SK-N-SH (cell line): Measurements from ENCODE around the gene SPP2. TPM values are rescaled to one million over a fixed set of nuclear protein-coding genes. Genes with fewer than 3 reads are reported as not detected.

Experiments
- CTCF ChIA-PET: fragments of 300-600, 350-600 bp; formaldehyde crosslinking; extraction: SDS; loops from one replicate; lab custom pipeline; 2021; lab: Yijun Ruan, JAX
- POLR2A ChIA-PET: fragments of 350-600 bp; sonication (Branson Sonifier 250); formaldehyde crosslinking; extraction: SDS; loops from one replicate; lab custom pipeline; 2020; ENCODE audit warnings: antibody characterized with exemption, inconsistent platforms; lab: Yijun Ruan, JAX
- DNase-seq: peaks from one replicate; pipeline ENCODE4 v3.0.0; 2012
- H2AFZ ChIP-seq: fragments of 200-600 bp; sonication (generic); 2 replicates; pipeline ENCODE4 v1.8.1; 2016; ENCODE audit warnings: antibody characterized with exemption, mild to moderate bottlenecking, low read depth
- H3F3A ChIP-seq: fragments of 200-600 bp; sonication (generic); replicated peaks from 2 replicates; pipeline ENCODE3; 2016; ENCODE audit warnings: antibody characterized with exemption, mild to moderate bottlenecking; ENCODE audit not compliant: insufficient read depth
- H3K27ac ChIP-seq, 2 experiments: fragments of 200-500 bp in 1 of 2; fragments of 200-600 bp in 1 of 2; sonication (Bioruptor generic) in 1 of 2; sonication (generic), shearing (Covaris generic) in 1 of 2; 2 replicates each; pipeline versions ENCODE4 v1.5.1 to v1.6.1; 2014 to 2016; ENCODE audit warnings: low read depth in 2 of 2, inconsistent platforms in 1 of 2, low read length in 1 of 2, mild to moderate bottlenecking in 1 of 2, mixed read lengths in 1 of 2
- H3K27me3 ChIP-seq: fragments of 200-600 bp; sonication (generic), shearing (Covaris generic); 2 replicates; pipeline ENCODE4 v1.6.1; 2016; ENCODE audit warnings: mixed run types; ENCODE audit not compliant: insufficient read depth
- H3K36me3 ChIP-seq, 2 experiments: fragments of 200-500 bp in 1 of 2; fragments of 200-600 bp in 1 of 2; sonication (Bioruptor generic) in 1 of 2; sonication (generic) in 1 of 2; replicated peaks in 1 of 2; 2 replicates each; pipeline versions ENCODE3 to v1.5.1; 2014 to 2016; ENCODE audit warnings: low read length in 1 of 2, mild to moderate bottlenecking in 1 of 2; ENCODE audit not compliant: insufficient read depth in 2 of 2, control insufficient read depth in 1 of 2
- H3K4me1 ChIP-seq, 2 experiments: fragments of 200-500 bp in 1 of 2; fragments of 200-600 bp in 1 of 2; sonication (Bioruptor generic) in 1 of 2; sonication (generic), shearing (Covaris generic) in 1 of 2; 2 replicates each; pipeline versions ENCODE4 v1.5.1 to v1.6.1; 2014 to 2016; ENCODE audit warnings: low read depth in 1 of 2, low read length in 1 of 2, mixed run types in 1 of 2; ENCODE audit not compliant: insufficient read depth in 2 of 2, control insufficient read depth in 1 of 2
- H3K4me2 ChIP-seq: fragments of 200-600 bp; sonication (generic), shearing (Covaris generic); 2 replicates; pipeline ENCODE4 v1.6.1; 2017; ENCODE audit warnings: mixed run types
- H3K4me3 ChIP-seq, 2 experiments: fragments of 200-500 bp in 1 of 2; fragments of 200-600 bp in 1 of 2; sonication (Bioruptor generic) in 1 of 2; sonication (generic), shearing (Covaris generic) in 1 of 2; 2 replicates each; pipeline versions ENCODE4 v1.5.1 to v1.8.1; 2014 to 2016; ENCODE audit warnings: low read depth in 2 of 2, inconsistent platforms in 1 of 2, low read length in 1 of 2, mild to moderate bottlenecking in 1 of 2, mixed read lengths in 1 of 2, moderate library complexity in 1 of 2
- H3K79me2 ChIP-seq: fragments of 200-600 bp; sonication (generic); 2 replicates; pipeline ENCODE4 v1.8.1; 2017; ENCODE audit warnings: mild to moderate bottlenecking; ENCODE audit not compliant: insufficient read depth
- H3K9ac ChIP-seq: fragments of 200-600 bp; sonication (generic); 2 replicates; pipeline ENCODE4 v1.6.1; 2017; ENCODE audit warnings: mixed run types
- H3K9me2 ChIP-seq: fragments of 200-600 bp; sonication (generic); 2 replicates; pipeline ENCODE4 v1.6.1; 2017; ENCODE audit warnings: mixed run types
- H3K9me3 ChIP-seq: fragments of 200-600 bp; sonication (generic); 2 replicates; pipeline ENCODE4 v1.6.1; 2017; ENCODE audit warnings: mixed run types, mild to moderate bottlenecking, moderate library complexity
- H4K20me1 ChIP-seq: fragments of 200-600 bp; sonication (generic); 2 replicates; pipeline ENCODE4 v1.6.1; 2017; ENCODE audit warnings: mild to moderate bottlenecking, mixed run types; ENCODE audit not compliant: insufficient read depth
- EP300 ChIP-seq, 2 experiments: IDR thresholded peaks; 2 replicates each; pipeline versions ENCODE4 v1.4.0 to v1.6.1; 2012; ENCODE audit warnings: borderline replicate concordance in 1 of 2, low read depth in 1 of 2, low read length in 1 of 2
- FOXJ3 ChIP-seq: sonication (generic); formaldehyde crosslinking; IDR thresholded peaks from 2 replicates; pipeline ENCODE4 v1.5.1; 2020; ENCODE audit warnings: mild to moderate bottlenecking, missing genetic modification reagents
- FOXM1 ChIP-seq: IDR thresholded peaks from 2 replicates; pipeline ENCODE4 v1.4.0; 2012; ENCODE audit warnings: low read depth, mild to moderate bottlenecking
- GABPA ChIP-seq: IDR thresholded peaks from 2 replicates; pipeline ENCODE4 v1.4.0; 2012; ENCODE audit warnings: low read depth, mild to moderate bottlenecking
- MAX ChIP-seq: IDR thresholded peaks from 2 replicates; pipeline ENCODE4 v1.4.0; 2012; ENCODE audit warnings: low read depth
- MEF2A ChIP-seq: IDR thresholded peaks from 2 replicates; pipeline ENCODE4 v1.4.0; 2012; ENCODE audit warnings: low read depth, borderline replicate concordance
- MXI1 ChIP-seq: IDR thresholded peaks from 2 replicates; pipeline ENCODE4 v1.6.1; 2012; ENCODE audit warnings: mild to moderate bottlenecking, low read depth, low read length, improper control_type of control experiment
- NFIC ChIP-seq: IDR thresholded peaks from 2 replicates; pipeline ENCODE4 v1.4.0; 2012; ENCODE audit warnings: borderline replicate concordance
- TCF12 ChIP-seq: IDR thresholded peaks from 2 replicates; pipeline ENCODE4 v1.4.0; 2012
- USF2 ChIP-seq: fragments of 150-350 bp; IDR thresholded peaks from 2 replicates; pipeline ENCODE4 v1.6.1; 2017; ENCODE audit warnings: antibody characterized with exemption, low read length, low read depth, borderline replicate concordance
- WGBS: methylation state at CpG from one replicate; pipeline ENCODE4 v1.1.6; 2017; ENCODE audit warnings: low lambda C conversion rate; 5-methylcytosine and 5-hydroxymethylcytosine counted together
- polyA plus RNA-seq, 3 experiments: library from polyadenylated mRNA; depleted of rRNA; stranded (reverse); fragments of >200 nt; gene quantifications; 2 replicates each; pipeline ENCODE4 v1.2.3, GENCODE V29; 2012

Gene SPP2
- polyA plus RNA-seq, 1 of the 3 experiments (the other 2 are of a cell fraction): 0.30 TPM

- Histone ChIP-seq H3K4me1 (no peaks in the 10 kb centered on the region), H3K27ac (no peak overlapping the region), H3K36me3 (no peaks in the 10 kb centered on the region), H3K9me3 (no peaks in the 10 kb centered on the region), H3K4me2 (no peak overlapping the region), H3K4me3 (no peak overlapping the region), H3K27me3 (no peaks in the 10 kb centered on the region), H4K20me1 (no peaks in the 10 kb centered on the region), H2AFZ (no peak overlapping the region), H3F3A (no peaks in the 10 kb centered on the region), H3K9ac (no peak overlapping the region), H3K79me2 (no peaks in the 10 kb centered on the region), H3K9me2 (no peaks in the 10 kb centered on the region)
- no peak for DNase-seq
- POLR2A ChIA-PET: no interaction called here
- CTCF ChIA-PET: no interaction called here
- TF ChIP-seq FOXM1 (no peak), FOXJ3 (CRISPR knock-in tag) (no peak), MEF2A (no peak)
- 77% methylated on average over 8 of the region's 8 CpGs for WGBS
Measured at GRCh38 chr2:234075947-234076346, 25.4 kb downstream of the SPP2 start.

GRCh38 chr2:234076451-234076850 is 25.9 kb downstream of the SPP2 start:
- Histone ChIP-seq H2AFZ (no peak overlapping the region), H3K4me1 (no peaks in the 10 kb centered on the region), H3K4me2 (no peak overlapping the region), H3K27ac (no peak overlapping the region), H3K27me3 (no peaks in the 10 kb centered on the region), H3F3A (no peaks in the 10 kb centered on the region), H3K4me3 (no peak overlapping the region), H3K9ac (no peak overlapping the region), H3K9me3 (no peaks in the 10 kb centered on the region), H4K20me1 (no peaks in the 10 kb centered on the region), H3K9me2 (no peaks in the 10 kb centered on the region), H3K36me3 (no peaks in the 10 kb centered on the region), H3K79me2 (no peaks in the 10 kb centered on the region)
- POLR2A ChIA-PET: no interaction called here
- CTCF ChIA-PET: no interaction called here
- 94% methylated on average over 3 of the region's 3 CpGs for WGBS
- no peak for DNase-seq
- no peak for TF ChIP-seq TCF12
- no peak for TF ChIP-seq MAX
- TF ChIP-seq USF2: no peak

- Histone ChIP-seq H3K9ac (no peak overlapping the region), H3K79me2 (no peaks in the 10 kb centered on the region), H3F3A (no peaks in the 10 kb centered on the region), H3K4me3 (no peak overlapping the region), H3K36me3 (no peaks in the 10 kb centered on the region), H3K9me2 (no peaks in the 10 kb centered on the region), H3K27me3 (no peaks in the 10 kb centered on the region), H2AFZ (no peak overlapping the region), H3K4me2 (no peak overlapping the region), H3K27ac (no peak overlapping the region), H4K20me1 (no peaks in the 10 kb centered on the region), H3K4me1 (no peaks in the 10 kb centered on the region), H3K9me3 (no peaks in the 10 kb centered on the region)
- TF ChIP-seq MEF2A (no peak), FOXJ3 (CRISPR knock-in tag) (no peak), NFIC (no peak), GABPA (no peak), USF2 (no peak), MXI1 (no peak), EP300 (IDR thresholded peaks at IDR 0.05; ENCODE audit: borderline replicate concordance in 1 of 2, low read depth in 1 of 2, low read length in 1 of 2) (no peak)
- no peak for DNase-seq
- POLR2A ChIA-PET: no interaction called here
- CTCF ChIA-PET: no interaction called here
- 90% methylated on average over 2 of the region's 2 CpGs for WGBS
Measured at GRCh38 chr2:234078129-234078528, 27.6 kb downstream of the SPP2 start.
